Measurements from ENCODE around the gene TRAPPC2L. TPM values are rescaled to one million over a fixed set of nuclear protein-coding genes. Genes with fewer than 3 reads are reported as not detected.

Gene TRAPPC2L
- total and polyA plus RNA-seq, 2 of the 13 experiments (the other 11 are each of a cell fraction or from before 2014, with no cell fraction given): 96.3 to 107 TPM

- TF ChIP-seq MXI1 (IDR thresholded peaks at IDR 0.05; ENCODE audit: borderline replicate concordance, low read depth, low read length) (peak; percentile 77; the same call in 1 of the 3 replicates), ZNF513 (CRISPR knock-in tag; conservative IDR thresholded peaks at IDR 0.05) (no peak), ZNF382 (CRISPR knock-in tag; IDR thresholded peaks at IDR 0.05; ENCODE audit: borderline replicate concordance) (no peak), HIVEP1 (CRISPR knock-in tag; IDR thresholded peaks at IDR 0.05) (0 out of 2 replicates have a peak, but pooled peaks have one; percentile 11), POLR2A (IDR thresholded peaks at IDR 0.05; ENCODE audit: insufficient read depth in 1 of 2, low read depth in 2 of 2, low read length in 2 of 2) (0 out of 4 replicates have a peak, but pooled peaks of 1 of the 2 experiments have one; percentile 20), ZMYM2 (CRISPR knock-in tag; IDR thresholded peaks at IDR 0.05) (no peak; the same call in 1 of the 2 replicates), ZNF576 (CRISPR knock-in tag; IDR thresholded peaks at IDR 0.05) (no peak), KDM5A (IDR thresholded peaks at IDR 0.05; ENCODE audit: borderline replicate concordance, low read length) (peak; percentile 52; the same call in 1 of the 2 replicates), FOXP4 (CRISPR knock-in tag; IDR thresholded peaks at IDR 0.05) (no peak), MIER2 (CRISPR knock-in tag; IDR thresholded peaks at IDR 0.05) (0 out of 2 replicates have a peak, but pooled peaks have one; percentile 36), ZNF263 (CRISPR knock-in tag; IDR thresholded peaks at IDR 0.05) (peak; percentile 24; the same call in 1 of the 2 replicates), DNMT1 (CRISPR knock-in tag; IDR thresholded peaks at IDR 0.05) (no peak), ZBTB38 (CRISPR knock-in tag; IDR thresholded peaks at IDR 0.05) (no peak), CTCF (CRISPR knock-in tag; IDR thresholded peaks at IDR 0.05) (peak; percentile 95), KMT2B (CRISPR knock-in tag; IDR thresholded peaks at IDR 0.05) (no peak), ZC3H4 (CRISPR knock-in tag; IDR thresholded peaks at IDR 0.05; ENCODE audit: borderline replicate concordance) (0 out of 2 replicates have a peak, but pooled peaks have one; percentile 11), NR0B2 (CRISPR knock-in tag; IDR thresholded peaks at IDR 0.05) (no peak; the same call in 1 of the 2 replicates), AGO1 (IDR thresholded peaks at IDR 0.05; ENCODE audit: low read depth, low read length, poor library complexity, severe bottlenecking) (no peak), HMG20B (CRISPR knock-in tag; conservative IDR thresholded peaks at IDR 0.05) (no peak), MNT (IDR thresholded peaks at IDR 0.05) (no peak), YEATS4 (CRISPR knock-in tag; IDR thresholded peaks at IDR 0.05; ENCODE audit: borderline replicate concordance) (peak; percentile 17; the same call in 1 of the 2 replicates), REXO4 (CRISPR knock-in tag; IDR thresholded peaks at IDR 0.05; ENCODE audit: borderline replicate concordance) (no peak)
Measured at GRCh38 chr16:88857728-88858339, 907 bp downstream of the TRAPPC2L start (continued).

Measured in HepG2 (cell line).